ENCODE results near the gene DIS3L. TPM values are rescaled to one million over a fixed set of nuclear protein-coding genes. Genes with fewer than 3 reads are reported as not detected.

Gene DIS3L
- total and polyA plus RNA-seq, 2 of the 4 experiments (the other 2 are of a cell fraction), result 5.1 to 14.5 TPM

GRCh38 chr15:66264859-66265513 lies 28.4 kb upstream of the DIS3L start:
- H3K9me1 ChIP-seq (ENCODE audit: insufficient read depth, low read length), result no peaks in the 10 kb centered on the region; the same call in 1 of the 2 replicates
- no peak for ATAC-seq (ENCODE audit: low read depth)
- no peak overlapping the region for H2AK9ac ChIP-seq (replicated peaks; ENCODE audit: low read depth, low read length, poor library complexity)
- H3K4me1 ChIP-seq (ENCODE audit: control insufficient read depth, insufficient read depth, low read length), result no peaks in the 10 kb centered on the region
- H3K4ac ChIP-seq (ENCODE audit: low read depth, low read length), result no peak overlapping the region
- H4K8ac ChIP-seq (ENCODE audit: low read depth in 2 of 2, low read length in 2 of 2), result no peak overlapping the region
- H2BK20ac ChIP-seq (ENCODE audit: low read depth, low read length), result no peak overlapping the region
- no peak overlapping the region for H2AFZ ChIP-seq (replicated peaks; ENCODE audit: low read length, poor library complexity)
- no peaks in the 10 kb centered on the region for H4K20me1 ChIP-seq (ENCODE audit: insufficient read depth, low read length)
- no peak overlapping the region for H2BK15ac ChIP-seq (ENCODE audit: low read depth, low read length)
- in situ Hi-C loops (cut with MboI; ENCODE audit: low sequenced_read_pairs) (no loop called here), intact Hi-C loops (cut with micrococcal nuclease) (loop anchor here (10.0 kb wide), 1 partner anchor 60 kb away; no protein-coding TSS in a partner anchor), dilution Hi-C loops (cut with HindIII; ENCODE audit: low sequenced_read_pairs, unreplicated experiment) (no loop called here)
- H3K23ac ChIP-seq (ENCODE audit: low read depth, low read length), result no peak overlapping the region
- H3K14ac ChIP-seq (replicated peaks; ENCODE audit: low read depth, low read length), result no peak overlapping the region
- no peak for DNase-seq
- no peak overlapping the region for H4K91ac ChIP-seq (ENCODE audit: insufficient read depth, low read depth, low read length)
- 71% methylated on average over 1 of the region's 20 CpGs; no CpG with 5 or more reads in 1 of the 2 experiments for WGBS, 2 experiments (ENCODE audit: extremely low coverage in 2 of 2, insufficient read length in 1 of 2)
- no peaks in the 10 kb centered on the region for H3K36me3 ChIP-seq (ENCODE audit: control insufficient read depth, insufficient read depth, low read length)
- no peak overlapping the region for H3K4me3 ChIP-seq (ENCODE audit: insufficient read depth, low read depth, low read length)
- no peak overlapping the region for H4K5ac ChIP-seq (ENCODE audit: low read depth, low read length)
- no peak overlapping the region for H2AK5ac ChIP-seq (ENCODE audit: low read depth, low read length)
- no peak overlapping the region for H3K4me2 ChIP-seq (ENCODE audit: low read depth, low read length)
- no peak overlapping the region for H2BK5ac ChIP-seq (ENCODE audit: low read depth, low read length, poor library complexity, severe bottlenecking)
- H3K9ac ChIP-seq (ENCODE audit: low read depth, low read length), result no peak overlapping the region
- POLR2A ChIA-PET (ENCODE audit: unreplicated experiment), result no interaction called here
- H3K56ac ChIP-seq (ENCODE audit: extremely low read depth, insufficient read depth, low read length), result no peak overlapping the region
- BruUV-seq (replicated peaks), result no TSS peak
- H3K9me3 ChIP-seq (ENCODE audit: control insufficient read depth, insufficient read depth, low read length), result 0 out of 2 replicates have a peak, but pooled peaks cover 3% of the 10 kb centered on the region
- no peaks in the 10 kb centered on the region for H3K79me1 ChIP-seq (ENCODE audit: low read depth in 1 of 2, low read length in 2 of 2)
- CTCF ChIA-PET, result no interaction called here
- H3K27me3 ChIP-seq (ENCODE audit: control insufficient read depth, insufficient read depth, low read length), result peaks cover 53% of the 10 kb centered on the region
- no peak overlapping the region for H3K18ac ChIP-seq (ENCODE audit: low read depth, low read length)
- no peak overlapping the region for H2BK120ac ChIP-seq (ENCODE audit: low read depth, low read length)
- TF ChIP-seq BHLHE40 (IDR thresholded peaks at IDR 0.05; ENCODE audit: low read depth, low read length) (no peak), CEBPB (IDR thresholded peaks at IDR 0.05; ENCODE audit: low read depth, low read length) (no peak)
- H3K27ac ChIP-seq (ENCODE audit: insufficient read depth, low read length), result no peak overlapping the region

Data from IMR-90 (cell line).